LNCaP clone FGC (cell line): ENCODE measurements around the gene PIEZO2.
"Not testable (repeated sequence)": the region's sequence is repeated elsewhere in the genome, so short reads cannot be mapped to it uniquely, and the experiment has no call there.

Source experiments
- DNase-seq: peaks from one replicate; pipeline ENCODE4 v3.0.0-alpha.2; 2011; ENCODE audit warnings: low read depth
- H3K4me3 ChIP-seq: 2 replicates; pipeline ENCODE4 v1.5.1; 2011; ENCODE audit warnings: mild to moderate bottlenecking, low read depth, low read length, control low read depth
- CTCF ChIP-seq: IDR thresholded peaks from 2 replicates; pipeline ENCODE4 v1.5.1; 2012; ENCODE audit warnings: mild to moderate bottlenecking; ENCODE audit not compliant: control insufficient read depth, insufficient read depth; ENCODE audit errors: extremely low read depth

PIEZO2 gene

GRCh38 chr18:10850216-10850615, 299.2 kb downstream of the PIEZO2 start:
- no peak overlapping the region for H3K4me3 ChIP-seq
- no peak for DNase-seq
- TF ChIP-seq CTCF, result no peak

GRCh38 chr18:10847907-10848306, 301.5 kb downstream of the PIEZO2 start:
- TF ChIP-seq CTCF, result no peak
- no peak for DNase-seq
- no peak overlapping the region for H3K4me3 ChIP-seq

GRCh38 chr18:10847408-10847790, 302.0 kb downstream of the PIEZO2 start:
- TF ChIP-seq CTCF, result no peak
- no peak overlapping the region for H3K4me3 ChIP-seq
- DNase-seq, result no peak

GRCh38 chr18:10846657-10847407, 302.5 kb downstream of the PIEZO2 start:
- H3K4me3 ChIP-seq, result no peak overlapping the region
- TF ChIP-seq CTCF, result no peak
- no peak for DNase-seq

GRCh38 chr18:10846035-10846434, 303.3 kb downstream of the PIEZO2 start:
- not testable (repeated sequence) for DNase-seq, H3K4me3 ChIP-seq

- no peak overlapping the region for H3K4me3 ChIP-seq
- no peak for TF ChIP-seq CTCF
- DNase-seq, result no peak
Measured at GRCh38 chr18:10843565-10843964, 305.8 kb downstream of the PIEZO2 start.

GRCh38 chr18:10842861-10843260, 306.5 kb downstream of the PIEZO2 start:
- DNase-seq, result no peak
- no peak overlapping the region for H3K4me3 ChIP-seq
- TF ChIP-seq CTCF, result no peak

GRCh38 chr18:10842371-10842770, 307.0 kb downstream of the PIEZO2 start:
- H3K4me3 ChIP-seq, result no peak overlapping the region
- no peak for TF ChIP-seq CTCF
- no peak for DNase-seq
